Suprapubic skin (tissue), 4 donors: ENCODE data around the gene MYMX.

Experiments used
- CTCF ChIP-seq, 2 donors: fragments of 200-600 bp in 1 of 2; fragments of 450-650 bp in 1 of 2; sonication (generic) in 1 of 2; IDR thresholded peaks; one replicate each; pipeline ENCODE4 v1.5.1; 2016 to 2019; ENCODE audit warnings: antibody characterized with exemption in 2 of 2, mild to moderate bottlenecking in 1 of 2, moderate library complexity in 1 of 2
- EP300 ChIP-seq: sonication (generic); formaldehyde crosslinking; IDR thresholded peaks from one replicate; pipeline ENCODE4 v1.6.1; 2017; ENCODE audit warnings: antibody characterized with exemption
- POLR2A ChIP-seq, 2 donors: fragments of 450-650 bp; IDR thresholded peaks; one replicate each; pipeline ENCODE4 v1.6.1; 2017; ENCODE audit warnings: antibody characterized with exemption in 2 of 2, mild to moderate bottlenecking in 2 of 2, moderate library complexity in 2 of 2
- POLR2AphosphoS5 ChIP-seq, 3 donors: sonication (generic); formaldehyde crosslinking; IDR thresholded peaks; one replicate each; pipeline ENCODE4 v1.6.1; 2017; ENCODE audit warnings: antibody characterized with exemption in 3 of 3

GRCh38 chr6:44223319-44224028 lies 6.7 kb downstream of the MYMX start, which contains the start of gene SLC29A1:
- TF ChIP-seq CTCF (IDR thresholded peaks at IDR 0.05) (no peak), POLR2A (IDR thresholded peaks at IDR 0.05) (no peak), POLR2AphosphoS5 (IDR thresholded peaks at IDR 0.05) (no peak), EP300 (no peak)
